HG03139 (cell line): ENCODE measurements around the gene KDM4C.
A peak's percentile ranks its signal among the peaks of the same experiment; 100 is the strongest.

Experiments
- ATAC-seq: cut with Tn5 transposase; IDR thresholded peaks from one replicate; pipeline ENCODE4 v1.9.1; 2021; ENCODE audit not compliant: unreplicated experiment

KDM4C gene

DNA sequence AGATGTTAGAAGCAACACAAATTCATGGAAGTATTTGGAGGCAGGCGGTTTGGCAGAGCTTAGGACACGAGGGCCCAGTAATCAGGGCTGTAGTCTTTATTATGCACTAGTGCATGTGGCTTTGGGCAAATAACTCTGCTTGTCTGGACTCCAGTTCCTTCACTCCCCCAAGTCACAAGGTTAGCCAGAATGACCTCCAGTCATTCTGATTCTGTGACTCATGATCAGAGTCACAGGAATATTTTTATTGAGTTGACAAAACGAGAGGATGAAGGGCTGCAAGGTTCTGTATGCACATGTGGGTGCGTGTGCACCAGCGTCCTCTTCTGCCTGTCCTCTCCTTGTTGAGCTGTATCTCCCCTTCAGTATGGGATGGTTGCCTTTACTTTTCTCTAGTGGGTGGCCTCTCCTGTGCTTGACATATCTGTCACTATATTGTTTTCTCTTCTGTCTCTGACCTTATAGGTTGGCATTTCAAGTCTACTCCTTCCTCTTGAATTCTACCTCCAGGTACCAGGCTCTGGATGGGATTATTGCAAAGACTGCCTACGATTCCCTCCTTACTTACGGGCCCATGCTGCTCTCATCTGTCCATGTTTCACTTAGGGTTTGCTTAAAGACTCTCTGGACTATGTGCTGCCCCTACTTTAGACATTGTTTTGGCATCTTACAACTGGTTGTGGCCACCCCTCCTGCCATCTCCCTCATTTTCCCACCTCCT is 94.6 kb downstream of the KDM4C start:
- no peak for ATAC-seq

DNA sequence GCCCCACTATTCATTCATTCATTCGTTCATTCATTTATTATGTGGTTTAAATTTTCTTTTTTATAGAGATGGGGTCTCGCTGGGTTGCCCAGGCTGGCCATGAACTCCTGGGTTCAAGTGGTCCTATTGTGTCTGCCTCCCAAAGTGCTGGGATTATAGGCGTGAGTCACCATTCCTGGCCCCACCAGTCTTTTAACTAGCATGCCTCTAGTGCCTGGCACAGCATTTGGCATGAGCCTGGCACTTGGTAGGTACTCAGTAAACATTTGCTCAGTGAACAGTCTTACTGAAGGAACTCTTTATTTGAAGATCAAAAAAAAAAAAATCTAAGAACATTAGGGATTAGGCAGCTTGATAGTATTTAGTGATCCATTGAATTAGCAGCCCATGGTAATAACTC is 98.1 kb downstream of the KDM4C start:
- ATAC-seq: no peak

DNA sequence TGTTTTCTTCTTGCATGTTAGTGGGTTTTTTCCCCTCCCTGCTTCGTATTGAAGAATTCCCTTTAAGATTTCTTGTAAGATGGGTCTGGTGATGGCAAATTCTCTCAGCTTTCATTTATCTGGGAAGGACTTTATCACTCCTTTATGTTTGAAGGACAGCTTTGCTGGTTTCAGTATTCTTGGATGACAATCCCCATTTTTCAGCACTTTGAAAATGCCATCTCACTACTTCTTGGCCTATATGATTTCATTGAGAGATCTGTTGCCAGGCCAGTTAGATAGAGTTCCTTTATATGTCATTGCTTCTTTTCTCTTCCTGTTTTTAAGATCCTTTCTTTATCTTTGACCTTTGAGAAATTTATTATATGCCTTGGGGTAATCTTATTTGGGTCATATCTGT is 106.3 kb downstream of the KDM4C start:
- no peak for ATAC-seq

DNA sequence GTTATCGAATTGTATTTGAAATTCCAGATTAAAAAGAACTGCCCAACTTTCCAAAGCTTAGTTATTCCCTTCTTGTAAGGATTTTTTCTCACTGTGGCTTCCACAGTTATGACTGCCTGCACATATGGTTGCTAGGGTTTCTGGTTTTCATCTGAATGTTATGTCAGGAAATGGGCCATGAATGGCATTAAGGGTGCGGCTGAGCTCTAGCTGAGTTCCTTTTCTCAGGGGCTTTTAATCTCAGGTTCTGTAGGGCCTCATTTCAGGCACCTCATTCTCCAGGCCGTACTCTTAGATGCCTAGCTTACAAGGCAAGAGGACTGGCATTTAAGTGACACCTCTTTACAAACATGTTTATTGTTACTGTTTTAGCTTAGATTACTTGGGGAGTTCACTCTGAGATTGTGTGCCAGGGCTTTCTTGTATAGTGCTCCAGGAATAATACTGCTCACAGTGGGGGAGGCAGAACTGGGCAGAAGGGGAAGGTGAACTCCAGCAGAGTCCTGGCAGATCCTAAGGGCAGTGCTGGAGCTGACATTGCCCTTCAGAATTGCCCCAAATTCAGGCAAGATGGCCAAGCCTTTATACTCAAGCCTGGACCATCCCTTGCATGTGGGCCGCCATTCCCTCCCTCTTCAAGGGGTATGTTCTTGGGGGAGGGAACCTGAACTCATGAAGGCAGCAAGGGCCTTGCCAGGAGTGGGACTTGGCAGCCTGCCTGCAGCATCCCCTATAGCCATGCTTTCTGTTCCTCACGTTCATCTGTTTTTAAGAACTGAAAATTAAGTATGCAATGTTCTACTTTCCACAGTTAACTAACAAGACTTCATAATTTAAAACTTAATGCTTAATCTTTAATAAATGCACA is 111.5 kb downstream of the KDM4C start:
- ATAC-seq: no peak

DNA sequence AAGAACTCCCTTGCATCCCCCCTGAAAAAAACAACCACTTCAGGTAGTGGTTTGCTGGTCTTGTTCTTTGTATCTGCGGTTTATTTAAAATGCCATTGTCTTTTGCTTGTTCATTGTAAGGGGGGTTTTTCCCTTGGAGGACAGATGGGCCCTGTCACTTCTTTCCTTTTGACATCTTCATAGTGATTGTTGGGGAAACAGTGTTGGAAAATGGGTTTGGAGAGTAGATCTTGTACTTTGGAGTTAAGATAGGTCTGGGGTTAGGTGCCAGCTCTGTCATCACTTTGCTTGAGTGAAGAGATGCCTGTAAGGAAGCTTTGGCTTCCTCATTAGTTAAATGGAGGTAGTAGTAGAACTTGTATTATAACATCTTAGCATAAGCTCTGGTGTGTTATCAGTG is 112.4 kb downstream of the KDM4C start:
- ATAC-seq: no peak

DNA sequence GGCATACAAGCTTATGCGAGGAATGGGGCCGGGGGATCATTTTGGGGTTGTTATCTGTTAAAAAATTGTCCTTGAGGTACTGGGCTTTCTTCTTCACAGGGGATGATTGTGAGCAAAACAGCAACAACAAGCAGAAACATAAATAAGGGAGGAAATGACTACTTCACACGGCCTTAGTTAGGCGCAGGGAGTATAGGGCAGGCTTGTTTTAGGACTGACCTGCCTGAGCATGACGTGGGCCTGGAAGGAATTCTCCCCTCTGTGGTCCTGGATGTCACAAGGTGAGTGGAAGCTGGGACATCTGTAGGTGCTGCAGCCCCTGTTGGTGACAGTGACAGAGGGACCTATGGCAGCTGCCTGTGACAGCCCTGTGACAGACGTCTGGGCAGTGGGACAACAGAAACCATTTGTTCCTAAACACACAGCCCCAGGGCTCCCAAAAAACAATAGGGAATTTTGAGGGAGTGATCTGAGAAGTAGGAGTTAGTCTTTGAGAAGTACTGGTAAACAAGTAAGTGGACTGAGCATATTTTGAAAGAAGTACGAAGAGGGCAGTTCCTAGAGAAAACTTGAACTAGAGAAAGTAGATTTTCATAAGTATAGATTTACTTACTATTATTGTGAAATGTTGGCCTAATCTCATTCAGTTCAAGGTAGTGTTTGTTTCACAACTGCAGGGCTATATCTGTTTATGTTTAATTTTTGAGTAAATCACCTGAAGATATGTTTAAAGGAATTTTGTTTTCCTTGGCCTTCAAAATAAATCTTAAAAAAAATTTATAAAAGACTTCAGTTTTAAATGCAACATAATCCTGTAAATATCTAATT is 113.1 kb downstream of the KDM4C start:
- ATAC-seq: no peak

DNA sequence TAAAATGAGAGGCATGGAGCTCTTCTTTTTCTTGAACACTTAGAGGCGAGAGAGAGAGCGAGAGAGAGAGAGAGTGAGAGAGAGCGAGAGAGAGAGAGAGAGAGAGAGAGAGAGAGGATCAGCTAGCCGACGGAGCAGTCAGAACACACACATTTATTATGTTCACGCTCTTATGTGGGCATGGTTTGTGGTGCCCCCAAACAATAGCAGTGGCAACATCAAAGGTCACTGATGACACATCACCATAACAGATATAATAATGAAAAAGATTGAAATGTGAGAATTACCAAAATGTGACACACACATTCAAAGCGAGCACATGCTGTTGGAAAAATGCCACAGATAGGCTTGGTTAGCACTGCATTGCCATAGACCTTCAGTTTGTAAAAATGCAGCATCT is 116.1 kb downstream of the KDM4C start:
- ATAC-seq: no peak

DNA sequence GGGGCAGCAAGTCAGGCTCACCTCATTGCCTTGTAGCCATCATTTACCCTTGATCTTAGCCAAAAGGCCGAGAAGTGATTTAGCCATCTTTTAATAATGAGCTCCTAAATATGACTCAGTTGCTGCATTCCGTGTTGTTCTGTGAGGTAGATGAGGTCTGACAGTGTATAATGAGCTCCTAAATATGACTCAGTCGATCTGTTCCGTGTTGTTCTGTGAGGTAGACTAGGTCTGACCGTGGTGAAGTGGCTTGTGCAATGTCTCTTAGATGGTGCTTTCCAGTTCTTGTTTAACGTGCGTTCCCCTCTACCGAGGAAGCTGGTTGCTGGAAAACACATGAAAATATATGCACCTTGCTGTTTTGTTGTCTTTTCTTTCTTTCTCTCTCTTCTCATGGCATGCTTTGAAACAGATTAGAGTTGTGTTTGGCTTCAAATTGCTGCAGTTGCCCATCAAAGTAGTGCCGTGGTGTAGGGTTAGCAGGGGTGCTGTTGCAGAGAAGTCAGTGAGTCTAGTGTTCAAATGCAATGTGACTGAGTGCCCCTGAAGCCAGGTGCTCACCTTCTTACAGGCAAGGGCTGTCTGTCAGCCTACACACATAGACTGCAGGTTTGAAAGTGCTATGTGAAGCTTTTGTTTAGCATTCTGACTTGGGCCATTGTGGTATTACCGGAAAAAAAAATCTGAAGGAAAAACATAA is 118.6 kb downstream of the KDM4C start:
- ATAC-seq: no peak

DNA sequence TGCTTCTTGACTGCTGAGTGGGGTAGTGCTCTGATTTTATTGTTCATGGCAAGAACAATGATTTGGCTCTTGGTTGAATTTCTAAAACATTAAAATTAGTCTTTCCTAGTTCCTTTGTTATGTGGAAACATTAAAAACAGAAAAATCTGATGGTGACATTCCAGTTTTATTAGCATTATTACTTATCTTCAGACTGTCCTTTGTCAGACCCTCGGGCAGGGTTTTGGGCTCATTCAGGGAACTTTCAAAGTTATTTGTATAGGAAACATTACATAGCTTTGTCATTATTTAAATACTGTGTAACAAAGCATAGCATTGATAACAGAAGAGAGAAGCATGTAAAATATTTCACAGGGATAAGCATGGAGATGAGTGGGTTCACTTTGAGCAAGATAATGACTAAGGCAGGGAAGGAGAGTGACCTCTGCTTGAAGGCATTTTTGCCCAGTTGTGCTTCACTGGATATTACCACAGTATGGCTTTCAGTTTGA is 119.9 kb downstream of the KDM4C start:
- no peak for ATAC-seq

DNA sequence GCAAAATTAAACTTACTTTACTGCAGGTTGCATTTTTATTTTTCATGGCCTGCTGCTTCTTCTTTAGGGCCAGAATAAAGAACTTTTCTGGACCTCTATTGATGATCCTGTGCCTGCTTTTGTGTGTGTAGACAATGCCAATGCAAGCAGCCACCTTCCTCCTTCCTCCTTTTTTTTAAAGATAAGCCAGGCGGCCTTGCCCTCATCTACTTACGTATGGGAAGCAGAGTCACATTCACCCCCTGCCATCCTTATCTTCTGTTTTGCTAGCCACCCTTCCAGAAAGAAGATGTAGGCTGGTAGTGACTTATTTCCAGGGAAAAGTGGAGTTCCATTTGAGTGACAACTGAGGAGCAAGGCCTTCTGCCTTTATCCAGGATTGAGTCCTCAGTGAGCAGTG is 122.9 kb downstream of the KDM4C start:
- no peak for ATAC-seq

DNA sequence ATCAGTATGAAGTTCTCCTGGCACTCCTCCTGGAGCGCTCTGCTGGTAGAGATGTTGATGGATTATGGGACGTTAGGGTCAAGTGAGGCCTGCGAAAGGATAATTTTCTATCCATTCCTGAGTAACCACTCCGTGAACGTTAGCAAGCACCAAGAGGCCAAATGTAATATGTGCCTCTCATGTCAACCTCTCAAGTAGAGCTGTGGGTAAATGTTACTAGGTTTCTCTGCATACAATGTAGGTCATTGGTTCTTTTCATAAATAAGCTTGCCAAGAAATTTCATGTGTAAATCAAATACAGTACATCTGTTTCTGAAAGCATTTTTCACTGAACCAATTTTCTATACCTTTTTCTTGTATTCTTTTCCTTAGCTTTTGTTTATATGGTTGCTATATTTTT is 126.3 kb downstream of the KDM4C start:
- ATAC-seq: no peak

DNA sequence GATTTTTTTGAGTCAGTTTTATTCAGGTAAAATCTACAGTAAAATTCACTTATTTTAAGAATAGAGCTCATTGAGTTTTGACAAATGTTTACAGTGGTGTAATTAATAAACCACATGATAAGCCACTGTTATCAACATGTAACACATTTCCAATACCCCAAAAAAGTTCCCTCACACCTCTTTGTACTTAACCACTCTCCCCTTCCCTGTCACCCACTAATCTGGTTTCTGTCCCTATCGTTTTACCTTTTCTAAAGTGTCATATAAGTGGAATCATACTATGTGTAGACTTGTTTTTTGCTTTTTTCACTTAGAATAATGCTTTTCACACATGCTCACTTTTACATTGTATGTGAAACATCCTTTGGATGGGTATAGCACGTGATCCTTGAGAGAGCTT is 127.2 kb downstream of the KDM4C start:
- ATAC-seq: no peak

DNA sequence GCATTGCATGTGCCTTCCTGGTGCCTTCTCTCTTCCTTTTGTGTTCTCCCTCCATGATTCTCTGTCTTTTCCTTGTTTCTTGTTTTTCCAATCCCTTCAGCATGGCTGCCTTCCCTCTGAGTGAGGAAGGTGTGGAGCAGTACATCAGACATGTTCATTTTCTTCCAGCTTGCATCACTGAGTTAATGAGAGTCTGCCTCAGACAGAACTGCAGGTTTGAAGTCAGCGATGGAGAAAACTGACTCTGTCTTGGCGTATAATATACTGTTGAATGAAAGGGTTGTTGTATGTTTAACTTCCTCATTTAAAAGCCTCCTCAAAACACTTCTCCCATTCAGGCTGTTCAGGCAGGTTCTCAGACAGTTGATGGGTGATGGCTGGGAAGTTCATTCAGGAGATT is 129.3 kb downstream of the KDM4C start:
- ATAC-seq: no peak

DNA sequence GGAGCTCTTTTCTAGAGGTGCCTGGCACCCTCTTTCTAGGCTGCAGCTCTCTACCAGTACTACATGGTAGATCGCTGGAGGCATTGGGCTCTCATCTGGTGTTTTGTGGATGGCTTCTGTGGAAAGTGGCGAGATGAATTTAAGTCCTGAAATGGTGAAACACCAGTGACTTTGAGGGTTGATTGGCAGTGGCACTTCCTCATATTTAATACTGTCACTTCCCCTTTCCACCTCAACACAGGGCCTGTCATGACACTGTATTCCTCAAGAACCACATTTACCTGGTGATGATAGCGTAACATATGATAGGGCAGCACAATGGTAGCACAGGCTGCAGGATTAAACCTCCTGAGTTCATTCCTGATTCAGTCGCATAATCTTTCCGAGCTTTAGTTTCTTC is 132.1 kb downstream of the KDM4C start:
- no peak for ATAC-seq

DNA sequence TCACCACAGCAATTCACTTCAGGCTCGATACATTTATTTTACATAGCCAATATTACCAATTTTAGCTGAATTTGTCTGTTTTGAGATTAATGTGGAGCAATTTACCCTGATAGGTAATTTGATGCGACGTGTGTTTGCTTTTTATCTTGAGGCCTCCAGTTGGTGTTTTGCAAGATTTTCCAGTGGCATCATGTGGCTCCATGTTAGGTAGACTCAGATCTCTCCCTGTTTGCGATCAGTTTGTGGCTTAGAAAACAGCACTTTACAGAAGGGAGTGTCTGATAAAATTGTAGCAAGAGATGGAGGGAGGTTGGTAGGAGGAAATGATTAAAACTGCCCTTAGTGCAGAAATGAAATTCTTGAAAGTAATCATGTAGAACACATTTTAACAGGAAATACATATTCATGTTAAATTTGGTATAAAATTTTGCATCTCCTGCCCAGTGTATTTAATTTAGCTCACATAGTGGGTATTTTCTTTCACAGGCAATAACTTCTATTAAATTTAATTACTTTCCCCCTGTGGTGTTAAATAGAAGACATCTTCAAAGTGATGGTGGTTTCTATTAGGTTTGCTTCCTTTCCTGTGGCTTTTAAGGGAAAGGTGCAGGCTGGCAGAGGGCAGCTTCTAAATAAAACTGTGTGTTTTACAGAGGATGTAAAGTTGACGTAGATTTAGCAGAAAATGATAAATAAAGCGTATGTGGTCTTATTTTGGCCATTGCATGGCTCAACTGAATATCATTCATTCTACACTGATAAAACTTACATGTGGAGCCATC is 135.8 kb downstream of the KDM4C start:
- peak; percentile 29 for ATAC-seq

DNA sequence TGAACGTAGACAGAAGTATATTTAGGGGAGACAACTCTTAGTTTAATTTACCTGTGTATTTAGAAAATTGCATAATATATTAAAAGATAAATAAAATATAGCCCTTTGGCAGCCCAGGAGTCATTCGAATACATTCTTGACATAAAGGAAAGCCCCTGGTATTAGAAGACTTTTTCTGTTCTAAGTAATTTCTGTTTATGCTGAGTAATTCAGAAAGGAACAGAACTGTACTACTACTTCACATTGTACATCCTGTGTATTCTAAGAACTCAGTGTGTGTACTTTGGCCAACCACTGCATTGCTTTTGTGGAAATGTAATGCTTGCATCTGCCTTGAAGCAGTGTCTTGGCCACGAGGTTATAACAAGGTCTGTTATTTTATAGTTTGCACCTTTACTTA is 136.4 kb downstream of the KDM4C start:
- peak; percentile 76 for ATAC-seq

DNA sequence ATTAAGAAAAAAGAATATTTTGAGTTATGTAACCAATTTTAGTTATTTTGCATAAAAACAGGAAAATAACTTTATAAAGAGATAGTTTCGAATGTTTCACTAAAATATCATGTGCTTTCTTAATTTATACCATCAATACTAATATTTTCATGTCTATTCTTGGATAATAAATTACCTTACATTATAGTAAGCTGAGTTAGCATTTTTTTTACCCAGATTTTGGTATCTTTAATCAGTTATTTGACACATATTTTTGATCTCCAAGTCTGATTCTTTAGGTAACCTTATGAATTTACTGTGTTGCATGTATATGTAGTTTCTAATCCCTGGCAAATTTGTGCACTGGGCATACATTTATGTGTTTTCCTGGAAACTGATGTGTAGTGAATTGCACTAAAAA is 138.0 kb downstream of the KDM4C start:
- no peak for ATAC-seq

DNA sequence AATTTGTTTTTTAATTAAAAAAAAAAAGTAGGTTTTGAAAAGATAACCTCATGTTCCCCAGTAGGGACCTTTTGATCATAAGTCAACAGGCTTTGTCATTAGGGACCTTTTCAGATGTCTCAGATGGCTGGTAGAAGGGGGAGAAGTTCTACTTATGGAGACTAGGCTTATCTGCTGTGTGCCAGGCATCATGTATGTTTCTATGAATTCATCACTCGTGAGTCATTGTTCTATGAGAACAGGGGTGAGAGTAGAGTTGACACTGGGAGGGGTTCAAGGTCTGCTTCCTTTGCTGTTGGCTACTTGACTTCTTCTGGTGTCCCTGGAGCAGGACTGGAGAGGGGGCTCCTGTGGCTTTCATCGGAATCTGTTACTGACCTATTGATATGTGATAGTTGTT is 138.8 kb downstream of the KDM4C start:
- ATAC-seq: no peak

DNA sequence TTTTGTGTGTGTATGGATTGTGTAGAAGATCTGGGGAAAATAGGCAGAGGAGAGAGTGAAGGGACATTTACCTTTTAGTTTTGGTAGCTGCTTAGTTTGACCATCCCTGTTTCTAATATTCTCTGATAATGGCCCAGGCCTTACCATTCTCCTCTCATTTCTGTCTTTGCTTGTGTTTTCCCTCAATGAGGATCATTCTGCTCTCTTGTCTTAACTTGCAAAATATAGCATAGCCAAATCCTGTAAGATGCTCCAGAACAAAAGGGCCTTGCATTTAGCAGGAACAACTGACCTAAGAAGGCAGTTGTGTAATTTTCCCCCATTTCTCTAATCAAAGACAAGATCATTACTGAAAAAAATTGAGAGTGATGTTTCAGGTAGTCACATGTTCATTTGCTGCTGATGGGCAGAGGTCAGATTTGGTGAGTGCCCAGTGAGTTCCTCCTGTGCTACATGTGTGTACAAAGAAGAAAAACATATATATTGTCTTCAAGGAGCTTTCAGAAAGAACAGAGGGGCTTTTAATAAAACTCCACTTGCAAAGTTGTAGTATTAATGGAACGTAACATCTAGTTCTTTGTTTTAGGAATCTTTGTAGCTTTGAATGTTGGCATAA is 139.5 kb downstream of the KDM4C start:
- no peak for ATAC-seq

DNA sequence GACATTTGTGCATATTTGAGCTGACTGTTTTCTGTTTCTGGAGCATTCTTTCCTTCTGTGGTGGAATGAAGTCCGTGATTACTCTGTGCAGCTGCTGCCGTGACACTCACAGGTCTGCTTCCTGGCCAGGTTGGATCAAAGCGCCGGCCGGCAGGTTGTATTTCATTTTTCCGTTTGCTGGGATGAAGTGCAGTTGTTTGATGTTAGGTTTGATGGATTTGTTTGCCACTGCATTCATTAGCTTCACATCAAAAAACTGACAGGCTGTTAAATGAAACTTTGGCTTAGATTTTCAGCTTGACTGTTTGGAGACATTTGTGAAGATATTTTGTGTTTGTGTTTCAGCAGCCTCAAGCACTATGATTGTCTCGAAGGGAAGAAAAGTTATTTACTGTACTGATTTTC is 140.1 kb downstream of the KDM4C start:
- no peak for ATAC-seq
